ENCODE results near the gene AMN1.

Gene AMN1

GRCh38 chr12:31626270-31626995, 102.4 kb downstream of the AMN1 start:
- in situ Hi-C loops (cut with HindIII; ENCODE audit: low sequenced_read_pairs): no loop called here
- no peak for TF ChIP-seq CTCF (IDR thresholded peaks at IDR 0.05; ENCODE audit: low read depth, low read length, missing control alignments)
- DNase-seq (ENCODE audit: low read depth): no peak
- no peak overlapping the region for H3K4me3 ChIP-seq (ENCODE audit: low read depth, low read length)

GRCh38 chr12:31622038-31622437, 106.8 kb downstream of the AMN1 start:
- H3K4me3 ChIP-seq (ENCODE audit: low read depth, low read length): no peak overlapping the region
- in situ Hi-C loops (cut with HindIII; ENCODE audit: low sequenced_read_pairs): no loop called here
- no peak for TF ChIP-seq CTCF (IDR thresholded peaks at IDR 0.05; ENCODE audit: low read depth, low read length, missing control alignments)
- DNase-seq (ENCODE audit: low read depth): no peak
